Measurements from ENCODE around the gene TMX1. TPM values are rescaled to one million over a fixed set of nuclear protein-coding genes. Genes with fewer than 3 reads are reported as not detected.
"Not testable (repeated sequence)": the region's sequence is repeated elsewhere in the genome, so short reads cannot be mapped to it uniquely, and the experiment has no call there.

The TMX1 gene
- total RNA-seq, 2 experiments from 2014 or later: 47.3 to 47.9 TPM

DNA sequence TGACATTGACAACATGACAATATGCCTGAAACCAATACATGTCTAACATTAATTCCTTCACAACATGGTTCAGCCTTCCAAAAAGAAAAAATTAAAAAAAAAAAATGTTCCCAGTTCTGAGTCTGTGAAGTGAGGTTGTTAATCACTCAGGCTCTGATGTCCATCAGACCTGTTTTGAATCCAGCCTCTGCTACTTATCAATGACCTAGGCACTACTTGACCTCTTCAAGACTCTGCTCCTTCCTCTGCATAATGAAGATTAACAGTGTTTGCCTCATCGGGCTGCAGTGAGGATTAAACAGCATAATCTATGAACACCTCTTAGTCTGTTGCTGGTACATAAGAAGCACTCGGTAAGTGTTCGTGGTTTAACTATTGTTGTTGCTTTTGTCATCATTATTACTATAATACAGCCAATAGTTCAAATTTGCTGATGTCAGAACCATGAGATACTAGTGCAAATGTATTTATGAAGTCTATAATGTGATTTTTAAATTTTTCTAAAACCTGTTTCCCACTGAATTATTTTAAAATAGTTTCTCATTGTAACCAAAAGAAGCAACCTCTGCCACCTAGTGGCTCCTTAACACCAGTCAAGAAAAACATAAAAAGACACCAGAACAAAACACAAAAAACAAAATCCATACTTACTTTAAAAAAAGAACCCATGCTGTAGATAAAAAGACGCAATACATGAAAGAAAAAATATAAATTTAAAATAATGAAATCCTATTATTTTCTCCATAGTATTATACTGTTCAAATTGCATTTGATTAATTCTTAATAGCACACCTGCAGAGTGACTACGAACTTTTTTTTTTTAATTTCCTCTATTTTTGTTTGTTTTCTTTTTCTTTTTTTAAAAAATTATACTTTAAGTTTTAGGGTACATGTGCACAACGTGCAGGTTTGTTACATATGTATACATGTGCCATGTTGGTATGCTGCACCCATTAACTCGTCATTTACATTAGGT lies 20.3 kb upstream of the TMX1 start:
- no peaks in the 10 kb centered on the region for H3K9me3 Mint-ChIP-seq (ENCODE audit: insufficient read depth)
- ChIA-PET CTCF (interaction anchor here (0.7 to 1.3 kb wide), 4 partner anchors 9 to 126 kb away, joined by 3 to 5 read pairs (median 3); no protein-coding TSS in a partner anchor), POLR2A (no interaction called here)
- H3K27me3 Mint-ChIP-seq (ENCODE audit: low read depth): no peaks in the 10 kb centered on the region
- H3K4me3 Mint-ChIP-seq: no peak overlapping the region
- DNase-seq: no peak
- H3K27ac Mint-ChIP-seq: no peak overlapping the region
- ATAC-seq: no peak
- no peaks in the 10 kb centered on the region for H3K4me1 Mint-ChIP-seq (ENCODE audit: low read depth)
- no peaks in the 10 kb centered on the region for H3K36me3 Mint-ChIP-seq (ENCODE audit: low read depth)

DNA sequence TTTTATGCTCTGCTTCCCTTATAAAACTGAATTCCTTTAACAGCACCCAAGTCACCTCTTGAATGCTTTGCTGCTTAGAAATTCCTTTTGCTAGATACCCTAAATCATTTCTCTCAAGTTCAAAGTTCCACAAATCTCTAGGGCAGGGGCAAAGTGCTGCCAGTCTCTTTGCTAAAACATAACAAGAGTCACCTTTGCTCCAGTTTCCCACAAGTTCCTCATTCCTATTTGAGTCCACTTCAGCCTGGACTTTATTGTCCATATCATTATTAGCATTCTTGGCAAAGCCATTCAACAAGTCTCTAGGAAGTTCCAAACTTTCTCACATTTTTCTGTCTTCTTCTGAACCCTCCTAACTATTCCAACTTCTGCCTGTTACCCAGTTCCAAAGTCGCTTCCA lies 16.6 kb upstream of the TMX1 start:
- POLR2A ChIA-PET; H3K27me3 Mint-ChIP-seq (ENCODE audit: low read depth); ATAC-seq; H3K36me3 Mint-ChIP-seq (ENCODE audit: low read depth); H3K4me1 Mint-ChIP-seq (ENCODE audit: low read depth); H3K9me3 Mint-ChIP-seq (ENCODE audit: insufficient read depth); H3K27ac Mint-ChIP-seq; CTCF ChIA-PET; DNase-seq; H3K4me3 Mint-ChIP-seq: not testable (repeated sequence)

DNA sequence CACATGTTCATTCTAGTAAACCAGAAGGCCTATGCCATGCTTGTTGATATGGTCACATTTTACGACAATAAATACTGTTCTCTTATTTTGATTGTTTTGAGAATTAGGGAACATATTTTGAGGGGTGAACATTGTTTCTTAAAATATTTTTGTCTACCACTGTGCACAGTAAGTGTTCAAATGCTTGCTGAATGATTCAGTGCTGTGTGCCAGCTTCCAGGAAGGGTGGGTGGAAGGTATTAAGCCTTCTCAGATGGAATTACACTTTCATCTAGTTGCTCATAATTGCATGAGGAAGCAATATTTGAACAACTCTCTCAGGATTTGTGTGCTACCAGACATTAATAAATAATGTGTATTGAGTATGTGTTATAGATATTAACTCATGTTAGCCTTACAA lies 15.5 kb upstream of the TMX1 start:
- Mint-ChIP-seq H3K9me3 (ENCODE audit: insufficient read depth) (no peaks in the 10 kb centered on the region), H3K4me1 (ENCODE audit: low read depth) (no peaks in the 10 kb centered on the region), H3K27ac (no peak overlapping the region), H3K36me3 (ENCODE audit: low read depth) (no peaks in the 10 kb centered on the region), H3K4me3 (no peak overlapping the region), H3K27me3 (ENCODE audit: low read depth) (no peaks in the 10 kb centered on the region)
- no peak for DNase-seq
- POLR2A ChIA-PET: no interaction called here
- ATAC-seq: no peak
- CTCF ChIA-PET: no interaction called here

DNA sequence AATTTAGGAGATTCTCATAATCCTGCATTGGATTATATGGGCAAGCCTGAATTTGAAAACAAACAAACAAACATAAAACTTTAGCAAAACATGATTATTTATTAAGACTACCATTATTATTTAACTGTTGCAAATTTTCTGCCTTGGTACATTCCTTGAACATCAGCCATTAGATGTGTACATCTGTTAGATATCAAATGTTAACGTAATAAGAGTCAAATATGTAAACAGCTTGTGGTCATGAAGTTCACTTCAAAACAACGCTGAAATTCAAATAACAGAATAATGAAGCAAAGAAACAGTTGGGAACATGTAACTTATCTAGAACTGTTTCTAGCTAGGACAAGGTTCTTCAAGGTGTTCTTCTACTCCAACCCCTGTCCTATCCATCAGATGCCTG lies 14.3 kb upstream of the TMX1 start:
- Mint-ChIP-seq H3K4me1 (ENCODE audit: low read depth) (no peaks in the 10 kb centered on the region), H3K4me3 (no peak overlapping the region), H3K27ac (no peak overlapping the region), H3K9me3 (ENCODE audit: insufficient read depth) (no peaks in the 10 kb centered on the region), H3K36me3 (ENCODE audit: low read depth) (no peaks in the 10 kb centered on the region), H3K27me3 (ENCODE audit: low read depth) (no peaks in the 10 kb centered on the region)
- DNase-seq (no peak), ATAC-seq (no peak)
- POLR2A ChIA-PET: no interaction called here
- CTCF ChIA-PET: no interaction called here

DNA sequence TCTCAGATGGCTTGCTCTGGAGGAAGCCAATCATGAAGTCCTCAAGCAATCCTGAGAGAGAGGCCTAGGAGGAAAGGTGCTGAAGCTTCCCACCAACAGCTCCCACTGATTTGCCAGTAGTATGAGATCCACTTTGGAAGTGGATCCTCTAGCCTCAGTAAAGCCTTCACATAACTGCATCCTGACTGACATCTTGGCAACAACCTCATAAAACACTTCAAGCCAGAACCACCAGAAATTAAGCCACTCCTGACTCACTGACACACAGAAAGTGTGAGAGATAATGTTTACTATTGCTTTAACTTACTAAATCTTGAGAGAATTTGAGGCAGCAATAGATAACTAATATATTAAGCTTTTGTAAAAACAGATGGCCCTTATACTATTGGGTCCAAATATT lies 11.7 kb upstream of the TMX1 start:
- CTCF ChIA-PET: interaction anchor here (1.0 kb wide), 1 partner anchor 9 kb away, joined by 3 read pairs; no protein-coding TSS in a partner anchor
- Mint-ChIP-seq H3K36me3 (ENCODE audit: low read depth) (no peaks in the 10 kb centered on the region), H3K4me1 (ENCODE audit: low read depth) (no peaks in the 10 kb centered on the region), H3K4me3 (no peak overlapping the region), H3K27me3 (ENCODE audit: low read depth) (no peaks in the 10 kb centered on the region), H3K9me3 (ENCODE audit: insufficient read depth) (no peaks in the 10 kb centered on the region), H3K27ac (no peak overlapping the region)
- POLR2A ChIA-PET: no interaction called here
- DNase-seq: no peak
- no peak for ATAC-seq

DNA sequence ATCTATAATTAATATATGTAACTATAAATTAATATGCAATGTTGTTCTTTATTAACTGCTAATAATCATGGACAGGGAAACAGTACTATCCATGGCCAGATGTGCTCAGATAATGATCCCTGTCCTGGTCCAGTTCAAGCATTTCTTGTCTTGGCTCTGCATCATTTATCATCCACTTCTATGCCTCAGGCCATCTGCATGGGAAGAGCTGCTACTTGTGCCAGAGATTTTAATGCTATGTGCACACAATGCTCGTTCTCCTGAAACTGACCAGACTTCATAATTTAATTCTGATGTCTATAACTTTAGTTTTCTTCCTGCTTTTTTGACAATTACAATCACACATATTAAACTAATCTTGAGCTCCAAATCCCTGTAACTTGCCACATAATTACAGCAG lies 11.2 kb upstream of the TMX1 start:
- POLR2A ChIA-PET: no interaction called here
- Mint-ChIP-seq H3K27ac (no peak overlapping the region), H3K4me1 (ENCODE audit: low read depth) (no peaks in the 10 kb centered on the region), H3K27me3 (ENCODE audit: low read depth) (no peaks in the 10 kb centered on the region), H3K4me3 (no peak overlapping the region), H3K9me3 (ENCODE audit: insufficient read depth) (no peaks in the 10 kb centered on the region), H3K36me3 (ENCODE audit: low read depth) (no peaks in the 10 kb centered on the region)
- ATAC-seq: no peak
- DNase-seq: no peak
- CTCF ChIA-PET: interaction anchor here (1.0 kb wide), 1 partner anchor 10 kb away, joined by 3 read pairs; no protein-coding TSS in a partner anchor

DNA sequence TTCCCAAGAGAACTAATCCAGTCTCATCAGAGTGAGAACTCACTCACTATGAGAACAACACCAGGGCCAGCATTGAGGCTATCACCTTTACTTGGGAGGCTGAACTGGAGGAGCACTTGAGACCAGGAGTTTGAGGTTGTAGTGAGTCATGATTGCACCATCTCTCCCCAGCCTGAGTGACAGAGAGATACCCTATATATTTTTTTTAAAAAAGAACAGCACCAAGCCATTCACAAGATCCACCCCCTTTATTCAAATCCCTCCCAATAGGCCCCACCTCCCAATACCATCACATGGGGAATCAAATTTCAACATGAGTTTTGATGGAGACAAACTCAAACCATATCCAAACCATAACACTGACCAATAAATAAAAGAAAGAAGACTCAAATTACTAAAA lies 3.7 kb upstream of the TMX1 start:
- DNase-seq: no peak
- no peaks in the 10 kb centered on the region for H3K27me3 Mint-ChIP-seq (ENCODE audit: low read depth)
- ATAC-seq: no peak
- no peak overlapping the region for H3K27ac Mint-ChIP-seq
- CTCF ChIA-PET: no interaction called here
- H3K36me3 Mint-ChIP-seq (ENCODE audit: low read depth): peaks cover under 1% of the 10 kb centered on the region
- H3K9me3 Mint-ChIP-seq (ENCODE audit: insufficient read depth): no peaks in the 10 kb centered on the region
- peaks cover 5% of the 10 kb centered on the region for H3K4me1 Mint-ChIP-seq (ENCODE audit: low read depth)
- POLR2A ChIA-PET: no interaction called here
- no peak overlapping the region for H3K4me3 Mint-ChIP-seq

DNA sequence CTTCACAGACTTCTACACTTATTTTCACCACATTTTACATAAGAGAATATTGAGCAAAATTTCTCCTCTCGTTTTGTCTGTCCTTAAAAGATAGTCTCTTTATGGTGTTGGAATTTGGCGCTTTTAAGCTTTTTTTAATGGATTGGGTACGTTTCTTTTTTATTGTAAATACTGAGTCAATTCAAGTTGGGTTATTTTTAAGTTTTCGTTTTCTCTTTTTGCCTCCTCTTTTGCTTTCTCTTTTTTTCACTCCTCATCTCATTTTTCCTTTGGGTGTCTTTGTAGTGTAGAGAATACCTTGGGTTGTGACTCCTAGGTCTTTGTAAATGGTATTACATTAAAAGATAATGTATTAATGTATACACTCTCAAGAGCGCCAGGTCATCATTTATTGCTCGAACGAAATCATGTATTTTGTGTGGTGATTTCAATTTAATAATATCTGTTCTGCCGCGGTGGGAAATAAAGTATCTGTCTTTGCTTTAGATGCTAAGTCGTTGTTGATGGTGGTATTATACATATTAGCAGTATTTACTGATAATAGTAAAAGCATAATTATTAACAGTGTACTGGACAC lies 845 bp downstream of the TMX1 start:
- Mint-ChIP-seq H3K36me3 (ENCODE audit: low read depth) (peaks cover 25% of the 10 kb centered on the region), H3K4me1 (ENCODE audit: low read depth) (peaks cover 43% of the 10 kb centered on the region), H3K27me3 (ENCODE audit: low read depth) (no peaks in the 10 kb centered on the region), H3K4me3 (no peak overlapping the region), H3K9me3 (ENCODE audit: insufficient read depth) (no peaks in the 10 kb centered on the region), H3K27ac (no peak overlapping the region)
- DNase-seq (no peak), ATAC-seq (no peak)
- ChIA-PET CTCF (interaction anchor here (1.2 kb wide), 1 partner anchor 43 kb away, joined by 3 read pairs; no protein-coding TSS in a partner anchor), POLR2A (interaction anchor here (1.0 to 1.9 kb wide), 2 partner anchors 9 to 606 kb away, joined by 6 to 7 read pairs; no protein-coding TSS in a partner anchor)

DNA sequence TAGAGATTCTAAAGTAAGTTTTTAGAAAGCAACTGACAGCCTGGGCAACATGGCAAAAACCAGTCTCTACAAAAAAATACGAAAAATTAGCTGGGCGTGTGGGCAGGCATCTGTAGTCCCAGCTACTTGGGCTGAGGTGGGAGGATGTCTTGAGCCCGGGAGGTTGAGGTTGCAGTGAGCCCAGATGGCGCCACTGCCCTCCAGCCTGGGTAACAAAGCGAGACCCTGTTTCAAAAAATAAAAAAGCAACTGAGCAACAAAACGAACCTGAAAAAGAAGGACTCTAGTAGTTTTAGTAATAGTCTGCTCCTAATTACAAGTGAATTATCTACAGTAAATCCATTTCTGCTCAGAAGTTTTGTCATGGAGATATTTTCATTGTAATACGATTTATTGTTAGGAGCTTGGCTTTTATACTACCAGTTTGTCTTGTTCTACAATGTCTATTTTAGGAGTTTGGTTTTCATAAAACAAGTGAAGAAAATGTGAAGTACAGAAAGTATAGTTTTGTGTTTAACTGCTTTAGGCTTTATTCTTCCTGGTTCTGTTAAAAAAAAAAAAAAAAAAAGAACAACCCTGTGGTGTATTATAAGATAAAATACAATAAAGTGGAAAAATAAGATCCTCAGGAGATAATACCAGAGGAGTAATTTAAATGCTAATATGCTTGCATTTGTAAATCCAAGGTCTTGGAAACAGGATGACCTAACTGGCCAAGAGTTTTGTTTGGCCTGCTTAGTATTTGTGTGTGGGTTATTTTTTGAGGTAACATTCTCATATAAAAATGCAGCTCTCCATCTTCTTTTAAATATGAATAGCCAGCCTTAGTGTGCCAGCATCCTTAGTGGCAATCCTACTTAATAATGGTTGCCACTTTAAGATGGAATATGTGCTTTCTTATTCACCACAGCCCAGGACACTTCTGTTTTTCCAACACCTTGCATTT lies 2.8 kb downstream of the TMX1 start:
- no peaks in the 10 kb centered on the region for H3K27me3 Mint-ChIP-seq (ENCODE audit: low read depth)
- no peak overlapping the region for H3K27ac Mint-ChIP-seq
- no peak overlapping the region for H3K4me3 Mint-ChIP-seq
- peaks cover 35% of the 10 kb centered on the region for H3K36me3 Mint-ChIP-seq (ENCODE audit: low read depth)
- no peaks in the 10 kb centered on the region for H3K9me3 Mint-ChIP-seq (ENCODE audit: insufficient read depth)
- ChIA-PET CTCF (interaction anchor here (1.2 kb wide), 1 partner anchor 9 kb away, joined by 3 read pairs; no protein-coding TSS in a partner anchor), POLR2A (no interaction called here)
- no peak for DNase-seq
- H3K4me1 Mint-ChIP-seq (ENCODE audit: low read depth): peaks cover 49% of the 10 kb centered on the region
- no peak for ATAC-seq

DNA sequence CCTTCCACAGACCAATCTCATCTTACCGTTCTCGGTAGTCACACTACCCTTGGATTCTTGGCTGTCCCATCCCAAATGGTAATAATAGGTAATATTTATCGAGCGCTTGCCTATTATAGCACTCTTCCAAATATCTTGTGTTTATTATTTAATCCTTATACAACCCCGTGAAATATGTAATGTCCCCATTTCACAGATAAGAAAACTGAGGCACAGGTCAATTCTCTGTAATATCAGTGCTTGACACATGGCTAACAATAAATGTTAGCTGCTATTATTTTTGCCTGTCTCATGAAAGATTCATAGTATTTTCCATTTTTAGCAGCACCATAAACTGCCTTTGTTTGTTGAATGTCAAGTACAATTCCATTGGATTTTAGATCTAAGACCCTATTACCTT lies 4.5 kb downstream of the TMX1 start:
- no peaks in the 10 kb centered on the region for H3K27me3 Mint-ChIP-seq (ENCODE audit: low read depth)
- H3K36me3 Mint-ChIP-seq (ENCODE audit: low read depth): peaks cover 48% of the 10 kb centered on the region
- H3K4me1 Mint-ChIP-seq (ENCODE audit: low read depth): peaks cover 44% of the 10 kb centered on the region
- no peaks in the 10 kb centered on the region for H3K9me3 Mint-ChIP-seq (ENCODE audit: insufficient read depth)
- H3K27ac Mint-ChIP-seq: no peak overlapping the region
- no peak overlapping the region for H3K4me3 Mint-ChIP-seq
- ATAC-seq (no peak), DNase-seq (no peak)
- POLR2A ChIA-PET: no interaction called here
- CTCF ChIA-PET: no interaction called here

DNA sequence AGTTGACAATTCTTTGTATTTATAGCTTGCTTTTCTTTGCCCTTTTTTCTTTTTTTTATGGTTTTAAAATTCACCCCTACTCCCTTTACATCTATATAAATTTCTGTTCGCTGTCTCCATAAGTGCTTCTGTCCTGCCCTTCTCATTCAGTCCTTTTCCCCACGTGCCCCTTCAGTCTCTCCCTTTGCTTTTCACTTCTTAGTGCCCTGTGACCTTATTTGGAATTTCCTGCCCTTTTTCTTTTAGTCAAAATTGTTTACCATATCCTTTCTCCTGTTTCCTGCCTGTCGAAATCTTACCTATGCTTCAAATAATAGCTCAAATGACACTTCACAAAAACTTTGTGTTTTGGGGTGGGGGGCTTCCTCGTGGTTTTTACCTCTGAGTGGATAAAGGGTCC lies 6.0 kb downstream of the TMX1 start:
- peaks cover 59% of the 10 kb centered on the region for H3K36me3 Mint-ChIP-seq (ENCODE audit: low read depth)
- no peak for ATAC-seq
- ChIA-PET POLR2A (interaction anchor here (0.6 to 1.0 kb wide), 3 partner anchors 17 to 406 kb away, joined by 3 read pairs; no protein-coding TSS in a partner anchor), CTCF (interaction anchor here (0.8 to 1.0 kb wide), 2 partner anchors 27 to 407 kb away, joined by 3 read pairs; no protein-coding TSS in a partner anchor)
- no peak for DNase-seq
- no peaks in the 10 kb centered on the region for H3K9me3 Mint-ChIP-seq (ENCODE audit: insufficient read depth)
- no peak overlapping the region for H3K4me3 Mint-ChIP-seq
- H3K27me3 Mint-ChIP-seq (ENCODE audit: low read depth): no peaks in the 10 kb centered on the region
- peaks cover 44% of the 10 kb centered on the region for H3K4me1 Mint-ChIP-seq (ENCODE audit: low read depth)
- peak overlapping the region; percentile 23 for H3K27ac Mint-ChIP-seq

All from activated CD8-positive, alpha-beta T cell treated with anti-CD3 and anti-CD28 coated beads, Interleukin-2, amount 10 ng/mL, durations not matched to agents 7 days and 5 days (primary cell).